GM12801 (cell line): ENCODE results near the gene KMT2B.

ENCODE experiments used
- TF ChIP-seq, protein P1 (sequence below): IDR thresholded peaks from one replicate; pipeline ENCODE4 v1.5.1; 2011; ENCODE audit warnings: control low read depth; ENCODE audit not compliant: insufficient read length; ENCODE audit errors: extremely low read depth

Gene KMT2B

GRCh38 chr19:35730326-35730725, 12.5 kb downstream of the KMT2B start:
- TF ChIP-seq, protein P1, sequence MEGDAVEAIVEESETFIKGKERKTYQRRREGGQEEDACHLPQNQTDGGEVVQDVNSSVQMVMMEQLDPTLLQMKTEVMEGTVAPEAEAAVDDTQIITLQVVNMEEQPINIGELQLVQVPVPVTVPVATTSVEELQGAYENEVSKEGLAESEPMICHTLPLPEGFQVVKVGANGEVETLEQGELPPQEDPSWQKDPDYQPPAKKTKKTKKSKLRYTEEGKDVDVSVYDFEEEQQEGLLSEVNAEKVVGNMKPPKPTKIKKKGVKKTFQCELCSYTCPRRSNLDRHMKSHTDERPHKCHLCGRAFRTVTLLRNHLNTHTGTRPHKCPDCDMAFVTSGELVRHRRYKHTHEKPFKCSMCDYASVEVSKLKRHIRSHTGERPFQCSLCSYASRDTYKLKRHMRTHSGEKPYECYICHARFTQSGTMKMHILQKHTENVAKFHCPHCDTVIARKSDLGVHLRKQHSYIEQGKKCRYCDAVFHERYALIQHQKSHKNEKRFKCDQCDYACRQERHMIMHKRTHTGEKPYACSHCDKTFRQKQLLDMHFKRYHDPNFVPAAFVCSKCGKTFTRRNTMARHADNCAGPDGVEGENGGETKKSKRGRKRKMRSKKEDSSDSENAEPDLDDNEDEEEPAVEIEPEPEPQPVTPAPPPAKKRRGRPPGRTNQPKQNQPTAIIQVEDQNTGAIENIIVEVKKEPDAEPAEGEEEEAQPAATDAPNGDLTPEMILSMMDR: no peak

DNA sequence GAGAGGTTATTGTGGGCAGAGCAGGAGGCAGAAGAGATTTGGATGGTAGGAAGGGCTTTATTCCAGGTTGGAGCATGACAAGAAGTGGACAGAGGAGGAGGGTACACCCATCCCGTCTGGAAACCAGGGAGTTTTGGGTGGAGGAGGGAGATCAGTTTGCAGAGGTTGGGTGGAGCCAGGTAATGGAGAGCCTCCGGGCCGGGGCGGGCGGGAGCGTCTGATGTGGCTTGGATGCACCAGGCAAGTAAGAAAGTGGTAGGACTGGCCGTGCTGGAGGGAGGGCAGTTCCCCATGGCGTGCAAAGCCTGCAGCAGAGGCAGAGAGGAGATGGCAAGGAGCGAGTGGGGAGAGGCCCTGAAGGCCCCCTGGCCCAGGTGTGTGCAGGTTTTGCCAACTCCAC, 13.6 kb downstream of the KMT2B start:
- TF ChIP-seq, protein P1: no peak

- TF ChIP-seq, protein P1: no peak
Measured at GRCh38 chr19:35731779-35732405, 14.1 kb downstream of the KMT2B start.

DNA sequence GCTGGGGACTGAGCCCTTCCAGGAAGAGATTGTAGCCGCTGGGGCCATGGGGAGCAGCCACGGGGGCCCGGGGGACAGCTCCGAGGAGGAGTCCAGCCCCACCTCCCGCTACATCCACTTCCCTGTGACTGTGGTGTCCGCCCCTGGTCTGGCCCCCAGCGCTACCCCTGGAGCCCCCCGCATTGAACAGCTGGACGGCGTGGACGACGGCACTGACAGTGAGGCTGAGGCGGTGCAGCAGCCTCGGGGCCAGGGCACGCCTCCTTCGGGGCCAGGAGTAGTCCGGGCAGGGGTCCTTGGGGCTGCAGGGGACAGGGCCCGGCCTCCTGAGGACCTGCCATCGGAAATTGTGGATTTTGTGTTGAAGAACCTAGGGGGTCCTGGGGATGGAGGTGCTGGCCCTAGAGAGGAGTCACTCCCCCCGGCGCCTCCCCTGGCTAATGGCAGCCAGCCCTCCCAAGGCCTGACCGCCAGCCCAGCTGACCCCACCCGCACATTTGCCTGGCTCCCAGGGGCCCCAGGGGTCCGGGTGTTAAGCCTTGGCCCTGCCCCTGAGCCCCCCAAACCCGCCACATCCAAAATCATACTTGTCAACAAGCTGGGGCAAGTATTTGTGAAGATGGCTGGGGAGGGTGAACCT, 14.9 kb downstream of the KMT2B start:
- TF ChIP-seq, protein P1: no peak

GRCh38 chr19:35733180-35734125, 15.7 kb downstream of the KMT2B start:
- TF ChIP-seq, protein P1: no peak

DNA sequence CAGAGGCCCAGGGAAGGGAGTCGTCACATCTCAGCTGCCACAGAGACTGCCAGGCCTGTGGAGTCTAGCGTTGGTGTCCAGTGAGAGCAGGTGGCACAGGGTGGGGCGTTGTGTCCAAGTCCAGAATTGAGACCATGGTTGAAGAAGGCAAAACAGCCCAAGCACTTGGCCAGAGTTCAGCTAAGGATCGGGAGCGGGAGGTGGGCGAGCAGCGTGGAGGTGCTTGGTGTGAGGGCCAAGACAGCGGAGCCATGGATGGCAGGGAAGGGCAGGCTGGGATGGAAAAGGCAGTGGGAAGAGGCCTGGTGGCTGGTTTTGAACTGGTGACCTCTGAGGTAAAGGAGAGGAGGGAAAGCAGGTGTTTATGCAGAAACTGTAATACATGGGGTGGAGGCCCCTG, 16.5 kb downstream of the KMT2B start:
- TF ChIP-seq, protein P1: no peak

DNA sequence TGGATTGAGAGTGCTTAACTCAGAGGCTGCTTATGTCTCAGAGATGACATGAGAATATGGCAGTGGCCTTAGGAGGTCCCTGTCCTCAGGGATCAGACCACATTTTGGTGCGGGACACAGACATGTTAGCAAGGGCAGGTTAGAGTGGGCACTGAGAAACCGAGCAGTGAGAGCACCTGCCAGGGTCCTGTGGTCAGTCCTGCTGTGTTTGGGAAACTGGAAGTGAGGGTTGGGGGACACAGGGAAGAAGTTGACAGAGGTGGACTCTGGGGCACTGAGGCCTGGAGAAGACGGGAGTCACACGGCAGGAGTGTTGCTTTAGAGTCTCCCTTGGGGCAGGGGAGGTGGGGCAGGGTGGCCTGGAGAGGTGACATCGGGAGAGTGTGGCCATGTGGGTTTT, 17.1 kb downstream of the KMT2B start:
- TF ChIP-seq, protein P1: no peak
